CD14-positive monocyte (primary cell): ENCODE measurements around the gene ZNF83. TPM values are rescaled to one million over a fixed set of nuclear protein-coding genes. Genes with fewer than 3 reads are reported as not detected.
"Not testable (repeated sequence)": the region's sequence is repeated elsewhere in the genome, so short reads cannot be mapped to it uniquely, and the experiment has no call there.

Source experiments
- DNase-seq, 3 donors: peaks; one replicate each; pipeline ENCODE4 v3.0.0-alpha.2; 2011 to 2022
- H2AFZ ChIP-seq: 2 replicates; pipeline ENCODE4 v1.6.0; 2012; ENCODE audit warnings: mild to moderate bottlenecking, low read depth, low read length, inconsistent platforms; ENCODE audit not compliant: insufficient read depth, poor library complexity, severe bottlenecking
- H3K27ac ChIP-seq, 2 donors: 1 replicate in 1 of 2; 2 replicates in 1 of 2; pipeline ENCODE4 v1.5.1; 2012 to 2013; ENCODE audit warnings: low read length in 2 of 2, control low read depth in 1 of 2, inconsistent platforms in 1 of 2, low read depth in 1 of 2, mild to moderate bottlenecking in 1 of 2
- H3K27me3 ChIP-seq, 2 donors: one replicate each; pipeline versions ENCODE4 v1.6.0 to v1.6.1; 2011 to 2013; ENCODE audit warnings: low read length in 2 of 2; ENCODE audit not compliant: control insufficient read depth in 2 of 2, insufficient read depth in 2 of 2
- H3K36me3 ChIP-seq, 2 donors: replicated peaks in 1 of 2; 1 replicate in 1 of 2; 2 replicates in 1 of 2; pipeline versions ENCODE4 v1.5.1 to v1.6.1; 2012 to 2013; ENCODE audit warnings: low read length in 2 of 2, control low read depth in 1 of 2, inconsistent platforms in 1 of 2, mild to moderate bottlenecking in 1 of 2; ENCODE audit not compliant: insufficient read depth in 2 of 2, control insufficient read depth in 1 of 2
- H3K4me1 ChIP-seq, 2 donors: 1 replicate in 1 of 2; 2 replicates in 1 of 2; pipeline versions ENCODE4 v1.5.1 to v1.6.1; 2012 to 2013; ENCODE audit warnings: low read length in 2 of 2, control low read depth in 1 of 2, inconsistent platforms in 1 of 2, mild to moderate bottlenecking in 1 of 2, moderate library complexity in 1 of 2; ENCODE audit not compliant: insufficient read depth in 2 of 2, control insufficient read depth in 1 of 2
- H3K4me2 ChIP-seq: replicated peaks from 2 replicates; pipeline ENCODE3; 2012; ENCODE audit warnings: low read length, moderate library complexity, mild to moderate bottlenecking; ENCODE audit not compliant: poor library complexity, severe bottlenecking; ENCODE audit errors: extremely low read depth
- H3K4me3 ChIP-seq, 3 experiments: fragments of 200-600 bp in 1 of 3; sonication (generic) in 1 of 3; replicated peaks in 1 of 3; 1 replicate in 2 of 3; 2 replicates in 1 of 3; pipeline ENCODE4 v1.5.1; 2011 to 2013; ENCODE audit warnings: low read length in 3 of 3, mild to moderate bottlenecking in 3 of 3, control low read depth in 2 of 3, low read depth in 2 of 3, inconsistent platforms in 1 of 3, moderate library complexity in 1 of 3
- H3K79me2 ChIP-seq: 2 replicates; pipeline ENCODE4 v1.6.0; 2012; ENCODE audit warnings: mild to moderate bottlenecking, control low read depth, inconsistent platforms, low read length, moderate library complexity; ENCODE audit not compliant: insufficient read depth
- H3K9ac ChIP-seq: 2 replicates; pipeline ENCODE4 v1.6.0; 2017; ENCODE audit warnings: low read length, mild to moderate bottlenecking; ENCODE audit not compliant: insufficient read depth, poor library complexity, severe bottlenecking
- H3K9me3 ChIP-seq, 2 donors: replicated peaks in 1 of 2; 1 replicate in 1 of 2; 2 replicates in 1 of 2; pipeline versions ENCODE4 v1.5.1 to v1.6.1; 2012 to 2013; ENCODE audit warnings: low read length in 2 of 2, control low read depth in 1 of 2; ENCODE audit not compliant: control insufficient read depth in 1 of 2, insufficient read depth in 1 of 2
- H4K20me1 ChIP-seq: 2 replicates; pipeline ENCODE4 v1.6.0; 2012; ENCODE audit warnings: mild to moderate bottlenecking, low read length, control low read depth, moderate library complexity; ENCODE audit not compliant: insufficient read depth
- H3K27ac Mint-ChIP-seq, 7 donors: one replicate each; pipeline ENCODE4 v1.8.0; 2020; ENCODE audit warnings: mild to moderate bottlenecking in 7 of 7, mixed read lengths in 7 of 7, moderate library complexity in 6 of 7, inconsistent platforms in 2 of 7
- H3K27me3 Mint-ChIP-seq, 3 donors: one replicate each; pipeline ENCODE4 v1.8.0; 2021 to 2022; ENCODE audit warnings: low read depth in 3 of 3, mild to moderate bottlenecking in 3 of 3, mixed read lengths in 3 of 3, moderate library complexity in 3 of 3, inconsistent platforms in 1 of 3
- H3K36me3 Mint-ChIP-seq, 2 donors: one replicate each; pipeline ENCODE4 v1.8.0; 2020; ENCODE audit warnings: mixed read lengths in 2 of 2, inconsistent platforms in 1 of 2, mild to moderate bottlenecking in 1 of 2
- H3K4me1 Mint-ChIP-seq: one replicate; pipeline ENCODE4 v1.8.0; 2020; ENCODE audit warnings: mild to moderate bottlenecking, mixed read lengths
- H3K4me3 Mint-ChIP-seq, 2 donors: one replicate each; pipeline ENCODE4 v1.8.0; 2020; ENCODE audit warnings: mild to moderate bottlenecking in 2 of 2, mixed read lengths in 2 of 2, moderate library complexity in 1 of 2
- H3K9me3 Mint-ChIP-seq, 7 donors: one replicate each; pipeline ENCODE4 v1.8.0; 2020 to 2022; ENCODE audit warnings: mixed read lengths in 7 of 7, mild to moderate bottlenecking in 6 of 7, moderate library complexity in 6 of 7, inconsistent platforms in 2 of 7
- WGBS: methylation state at CpG from one replicate; pipeline ENCODE4 v1.1.5; 2013; ENCODE audit warnings: missing lambda C conversion rate; ENCODE audit not compliant: insufficient coverage; 5-methylcytosine and 5-hydroxymethylcytosine counted together
- intact Hi-C, 2 donors: fragments of 100-400 bp; cut with micrococcal nuclease; formaldehyde crosslinking; loops; one replicate each; pipeline versions ENCODE4 v1.15.0 to v1.15.1; 2023
- polyA plus RNA-seq, 3 donors: library from polyadenylated mRNA; depleted of rRNA in 1 of 3; unstranded in 2 of 3; stranded (reverse) in 1 of 3; fragments of 300-500 nt in 2 of 3; fragments of >200 nt in 1 of 3; fragmentation: Illumina TruSeq in 2 of 3; gene quantifications; 1 replicate in 2 of 3; 2 replicates in 1 of 3; pipeline ENCODE4 v1.2.3, GENCODE V29; 2012 to 2021
- TF ChIP-seq, protein P1 (sequence below): fragments of 200-600 bp; IDR thresholded peaks from one replicate; pipeline ENCODE4 v1.8.0; 2022; ENCODE audit warnings: antibody characterized with exemption, mild to moderate bottlenecking

ZNF83 gene
- polyA plus RNA-seq, 3 donors, result 2.4 to 47.1 (median 7.2) TPM

DNA sequence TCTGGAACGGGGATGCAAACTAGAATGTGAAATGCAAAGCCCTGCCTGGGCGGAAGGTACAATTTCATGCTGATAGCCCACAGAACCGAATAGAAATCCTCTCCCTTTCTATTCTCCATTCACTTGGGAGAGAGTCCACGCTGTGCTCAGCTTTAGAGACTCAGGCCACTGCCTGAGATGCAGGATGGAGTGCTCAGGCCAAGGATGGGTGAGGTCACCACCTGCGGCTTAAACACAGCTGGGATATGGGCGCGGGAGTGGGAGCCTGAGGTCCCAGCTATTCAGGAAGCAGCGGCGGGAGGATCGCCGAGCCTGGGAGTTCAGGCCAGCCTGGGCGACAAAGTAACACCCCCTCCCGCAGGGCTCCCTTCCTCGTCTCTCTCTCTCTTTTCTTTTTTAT is 446 bp upstream of the ZNF83 start:
- WGBS, result 4% methylated on average over 7 of the region's 14 CpGs
- peaks cover 16 to 19% of the 10 kb centered on the region in 2 donors for H3K4me1 ChIP-seq
- H3K36me3 ChIP-seq, result peaks cover 0 to 4% of the 10 kb centered on the region in 2 donors
- intact Hi-C loops, result loop anchor here (2.0 to 10.0 kb wide), 6 partner anchors 36 to 1196 kb away; partner anchors contain the start of genes ZNF808 (in 2 of the 2), ZNF701 (in 1 of the 2) and ZNF816 (in 1 of the 2)
- peak overlapping the region; percentile 54 to 92 (median 91) for H3K4me3 ChIP-seq
- peak overlapping the region; percentile 96 to 97 for H3K4me3 Mint-ChIP-seq
- TF ChIP-seq, protein P1, sequence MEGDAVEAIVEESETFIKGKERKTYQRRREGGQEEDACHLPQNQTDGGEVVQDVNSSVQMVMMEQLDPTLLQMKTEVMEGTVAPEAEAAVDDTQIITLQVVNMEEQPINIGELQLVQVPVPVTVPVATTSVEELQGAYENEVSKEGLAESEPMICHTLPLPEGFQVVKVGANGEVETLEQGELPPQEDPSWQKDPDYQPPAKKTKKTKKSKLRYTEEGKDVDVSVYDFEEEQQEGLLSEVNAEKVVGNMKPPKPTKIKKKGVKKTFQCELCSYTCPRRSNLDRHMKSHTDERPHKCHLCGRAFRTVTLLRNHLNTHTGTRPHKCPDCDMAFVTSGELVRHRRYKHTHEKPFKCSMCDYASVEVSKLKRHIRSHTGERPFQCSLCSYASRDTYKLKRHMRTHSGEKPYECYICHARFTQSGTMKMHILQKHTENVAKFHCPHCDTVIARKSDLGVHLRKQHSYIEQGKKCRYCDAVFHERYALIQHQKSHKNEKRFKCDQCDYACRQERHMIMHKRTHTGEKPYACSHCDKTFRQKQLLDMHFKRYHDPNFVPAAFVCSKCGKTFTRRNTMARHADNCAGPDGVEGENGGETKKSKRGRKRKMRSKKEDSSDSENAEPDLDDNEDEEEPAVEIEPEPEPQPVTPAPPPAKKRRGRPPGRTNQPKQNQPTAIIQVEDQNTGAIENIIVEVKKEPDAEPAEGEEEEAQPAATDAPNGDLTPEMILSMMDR, result no peak
- peaks cover 7 to 13% of the 10 kb centered on the region in 2 donors for H3K36me3 Mint-ChIP-seq
- no peaks in the 10 kb centered on the region for H3K27me3 ChIP-seq
- H2AFZ ChIP-seq, result peak overlapping the region; percentile 90
- no peaks in the 10 kb centered on the region for H4K20me1 ChIP-seq
- peak overlapping the region; percentile 91 for H3K4me2 ChIP-seq
- H3K9me3 ChIP-seq, result peaks cover 17 to 28% of the 10 kb centered on the region in 2 donors
- DNase-seq, result no peak
- no peak overlapping the region for H3K9ac ChIP-seq
- peak overlapping the region; percentile 83 to 95 for H3K27ac ChIP-seq
- H3K4me1 Mint-ChIP-seq, result peaks cover 22% of the 10 kb centered on the region
- peak overlapping the region in 1 of 7 donors; percentile 30 for H3K27ac Mint-ChIP-seq
- no peaks in the 10 kb centered on the region for H3K79me2 ChIP-seq
- H3K27me3 Mint-ChIP-seq, result peaks cover 0 to 3% (median 1%) of the 10 kb centered on the region in 3 donors
- H3K9me3 Mint-ChIP-seq, result peaks cover 27 to 91% (median 69%) of the 10 kb centered on the region in 7 donors

DNA sequence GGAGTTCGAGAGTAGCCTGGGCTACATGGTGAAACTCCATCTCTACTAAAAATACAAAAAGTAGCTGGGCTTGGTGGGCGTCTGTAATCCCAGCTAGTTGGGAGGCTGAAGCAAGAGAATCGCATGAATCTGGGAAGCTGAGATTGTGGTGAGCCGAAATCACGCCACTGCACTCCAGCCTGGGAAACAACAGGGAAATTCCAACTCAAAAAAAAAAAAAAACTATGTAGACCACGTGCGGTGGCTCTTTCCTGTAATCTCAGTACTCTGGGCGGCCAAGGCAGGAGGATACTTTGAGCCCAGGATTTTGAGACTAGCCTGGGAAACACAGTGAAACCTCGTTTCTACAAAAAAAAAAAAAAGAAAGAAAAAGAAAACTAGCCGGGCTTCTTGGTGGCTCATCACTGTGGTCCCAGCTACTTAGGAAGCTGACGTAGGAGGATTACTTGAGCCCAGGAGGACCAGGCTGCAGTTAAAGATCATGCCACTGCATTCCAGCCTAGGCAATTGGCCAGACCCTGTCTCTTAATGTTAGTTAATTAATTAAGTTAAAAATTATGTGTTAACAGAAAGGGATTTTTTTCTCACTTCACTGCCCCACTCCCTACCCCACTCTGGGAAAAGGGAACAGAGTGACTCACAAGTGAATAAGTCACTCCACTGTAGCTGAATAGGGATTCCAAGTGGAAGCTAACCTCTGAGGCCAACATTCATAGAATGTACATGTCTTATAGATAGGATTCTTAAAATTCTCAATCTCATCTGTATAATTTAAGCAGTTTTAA is 2.2 kb downstream of the ZNF83 start:
- Histone ChIP-seq H3K9me3 (peaks cover 7 to 12% of the 10 kb centered on the region in 2 donors), H3K4me2 (no peak overlapping the region), H3K4me1 (peaks cover 16 to 19% of the 10 kb centered on the region in 2 donors), H3K79me2 (no peaks in the 10 kb centered on the region), H3K27ac (no peak overlapping the region), H3K36me3 (peaks cover 0 to 4% of the 10 kb centered on the region in 2 donors), H3K27me3 (no peaks in the 10 kb centered on the region), H3K9ac (no peak overlapping the region), H2AFZ (no peak overlapping the region), H3K4me3 (no peak overlapping the region), H4K20me1 (no peaks in the 10 kb centered on the region)
- Mint-ChIP-seq H3K4me1 (peaks cover 22% of the 10 kb centered on the region), H3K36me3 (peaks cover 14 to 32% of the 10 kb centered on the region in 2 donors), H3K4me3 (no peak overlapping the region), H3K27me3 (peaks cover 0 to 3% (median 1%) of the 10 kb centered on the region in 3 donors), H3K27ac (no peak overlapping the region), H3K9me3 (peaks cover 18 to 88% (median 61%) of the 10 kb centered on the region in 7 donors)
- DNase-seq, result no peak
- TF ChIP-seq, protein P1, result no peak
- intact Hi-C loops, result loop anchor here (5.0 to 10.0 kb wide), 5 partner anchors 34 to 1199 kb away; partner anchors contain the start of genes ZNF808 (in 2 of the 2) and ZNF816 (in 1 of the 2)
- WGBS, result 100% methylated on average over 6 of the region's 11 CpGs

DNA sequence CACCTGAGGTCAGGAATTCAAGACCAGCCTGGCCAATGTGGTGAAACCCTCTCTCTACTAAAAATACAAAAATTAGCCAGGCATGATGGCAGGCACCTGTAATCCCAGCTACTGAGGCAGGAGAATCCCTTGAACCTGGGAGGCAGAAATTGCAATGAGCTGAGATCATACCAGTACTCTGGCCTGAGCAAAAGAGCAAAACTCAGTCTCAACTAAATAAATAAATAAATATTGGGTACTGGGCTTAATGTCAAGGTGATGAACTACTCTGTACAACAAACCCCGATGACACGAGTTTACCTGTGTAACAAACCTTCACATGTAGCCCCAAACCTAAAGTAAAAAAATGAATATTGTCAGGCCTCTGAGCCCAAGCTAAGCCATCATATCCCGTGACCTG is 10.7 kb downstream of the ZNF83 start:
- H3K9ac ChIP-seq, result not testable (repeated sequence)

More for the DNA sequence above, 10.7 kb downstream of the ZNF83 start:
- DNase-seq, H3K27me3 Mint-ChIP-seq, H3K4me2 ChIP-seq, intact Hi-C loops, H4K20me1 ChIP-seq, H3K4me1 Mint-ChIP-seq, H3K79me2 ChIP-seq, H3K27me3 ChIP-seq, H3K27ac ChIP-seq, H3K4me1 ChIP-seq, H3K4me3 ChIP-seq, H3K27ac Mint-ChIP-seq, H3K4me3 Mint-ChIP-seq, H2AFZ ChIP-seq: not testable (repeated sequence)
- 100% methylated on average over 1 of the region's 3 CpGs for WGBS
- Mint-ChIP-seq H3K36me3 (peaks cover 36% of the 10 kb centered on the region in 2 donors), H3K9me3 (peaks cover 12 to 43% (median 35%) of the 10 kb centered on the region in 7 donors)
- Histone ChIP-seq H3K9me3 (peaks cover 9 to 28% of the 10 kb centered on the region in 2 donors), H3K36me3 (peaks cover 43 to 65% of the 10 kb centered on the region in 2 donors)
